IMR-90 (cell line): Measurements from ENCODE around the gene PLAAT4. TPM values are rescaled to one million over a fixed set of nuclear protein-coding genes. Genes with fewer than 3 reads are reported as not detected.

Experiments used
- ATAC-seq: fragments of 200-7000 bp; cut with Tn5 transposase; 2 replicates; pipeline ENCODE4 v1.9.1; 2020; ENCODE audit warnings: low read depth, mild to moderate bottlenecking, moderate library complexity
- BruUV-seq: library from RNA; stranded (reverse); fragments of 400-500 nt; replicated peaks from 2 replicates; lab custom pipeline; 2021; lab: Mats Ljungman, UMichigan
- CTCF ChIA-PET: fragments of 300-600 bp; formaldehyde crosslinking; extraction: SDS; loops from one replicate; lab custom pipeline; 2021; ENCODE audit warnings: antibody characterized with exemption; lab: Yijun Ruan, JAX
- POLR2A ChIA-PET: fragments of 300-600 bp; sonication (Branson Sonifier 250); formaldehyde crosslinking; loops from one replicate; lab custom pipeline; 2022; ENCODE audit warnings: antibody characterized with exemption; ENCODE audit not compliant: unreplicated experiment; lab: Charles Lee
- DNase-seq: peaks from one replicate; pipeline ENCODE4 v3.0.0; 2013
- H2AFZ ChIP-seq: replicated peaks from 2 replicates; pipeline ENCODE3; 2013; ENCODE audit warnings: low read length, mild to moderate bottlenecking; ENCODE audit not compliant: poor library complexity
- H2AK5ac ChIP-seq: 2 replicates; pipeline ENCODE4 v1.6.1; 2013; ENCODE audit warnings: low read depth, low read length, inconsistent platforms
- H2AK9ac ChIP-seq: replicated peaks from 2 replicates; pipeline ENCODE3; 2013; ENCODE audit warnings: mild to moderate bottlenecking, low read depth, low read length, moderate library complexity; ENCODE audit not compliant: poor library complexity
- H2BK120ac ChIP-seq: 2 replicates; pipeline ENCODE4 v1.6.1; 2013; ENCODE audit warnings: low read depth, low read length, inconsistent platforms
- H2BK15ac ChIP-seq: 3 replicates; pipeline ENCODE4 v1.6.1; 2013; ENCODE audit warnings: low read depth, low read length, inconsistent platforms
- H2BK20ac ChIP-seq: 2 replicates; pipeline ENCODE4 v1.6.1; 2013; ENCODE audit warnings: low read depth, mild to moderate bottlenecking, inconsistent platforms, low read length, moderate library complexity
- H2BK5ac ChIP-seq: 2 replicates; pipeline ENCODE4 v1.6.1; 2013; ENCODE audit warnings: mild to moderate bottlenecking, low read depth, low read length, inconsistent platforms; ENCODE audit not compliant: poor library complexity, severe bottlenecking
- H3K14ac ChIP-seq: replicated peaks from 2 replicates; pipeline ENCODE4 v1.6.1; 2013; ENCODE audit warnings: low read depth, low read length, inconsistent platforms
- H3K18ac ChIP-seq: 2 replicates; pipeline ENCODE4 v1.6.1; 2013; ENCODE audit warnings: low read depth, low read length, control low read depth
- H3K23ac ChIP-seq: 2 replicates; pipeline ENCODE4 v1.6.1; 2013; ENCODE audit warnings: low read depth, low read length, inconsistent platforms
- H3K27ac ChIP-seq: 2 replicates; pipeline ENCODE4 v1.5.1; 2013; ENCODE audit warnings: mild to moderate bottlenecking, control low read depth, low read length; ENCODE audit not compliant: insufficient read depth
- H3K27me3 ChIP-seq: 2 replicates; pipeline ENCODE4 v1.6.1; 2013; ENCODE audit warnings: low read length; ENCODE audit not compliant: control insufficient read depth, insufficient read depth
- H3K36me3 ChIP-seq: 2 replicates; pipeline ENCODE4 v1.6.1; 2013; ENCODE audit warnings: low read length, mixed read lengths; ENCODE audit not compliant: control insufficient read depth, insufficient read depth
- H3K4ac ChIP-seq: 2 replicates; pipeline ENCODE4 v1.6.1; 2013; ENCODE audit warnings: low read depth, low read length, inconsistent platforms
- H3K4me1 ChIP-seq: 2 replicates; pipeline ENCODE4 v1.6.1; 2013; ENCODE audit warnings: low read length, mixed read lengths; ENCODE audit not compliant: control insufficient read depth, insufficient read depth
- H3K4me2 ChIP-seq: 2 replicates; pipeline ENCODE4 v1.6.1; 2013; ENCODE audit warnings: low read depth, mild to moderate bottlenecking, control low read depth, low read length, moderate library complexity
- H3K4me3 ChIP-seq: 2 replicates; pipeline ENCODE4 v1.5.1; 2013; ENCODE audit warnings: low read depth, mild to moderate bottlenecking, control low read depth, low read length, moderate library complexity; ENCODE audit not compliant: insufficient read depth
- H3K56ac ChIP-seq: 2 replicates; pipeline ENCODE4 v1.6.1; 2013; ENCODE audit warnings: low read length, inconsistent platforms; ENCODE audit not compliant: insufficient read depth; ENCODE audit errors: extremely low read depth
- H3K79me1 ChIP-seq, 2 experiments: 2 replicates each; pipeline ENCODE4 v1.6.1; 2013; ENCODE audit warnings: low read length in 2 of 2, inconsistent platforms in 1 of 2, low read depth in 1 of 2
- H3K9ac ChIP-seq: 2 replicates; pipeline ENCODE4 v1.6.1; 2013; ENCODE audit warnings: low read depth, low read length, control low read depth
- H3K9me1 ChIP-seq: 2 replicates; pipeline ENCODE4 v1.6.1; 2013; ENCODE audit warnings: low read length, inconsistent platforms; ENCODE audit not compliant: insufficient read depth
- H3K9me3 ChIP-seq: 2 replicates; pipeline ENCODE4 v1.6.1; 2013; ENCODE audit warnings: low read length; ENCODE audit not compliant: control insufficient read depth, insufficient read depth
- H4K20me1 ChIP-seq: 2 replicates; pipeline ENCODE4 v1.6.1; 2013; ENCODE audit warnings: low read length, inconsistent platforms; ENCODE audit not compliant: insufficient read depth
- H4K5ac ChIP-seq: 2 replicates; pipeline ENCODE4 v1.6.1; 2013; ENCODE audit warnings: mild to moderate bottlenecking, low read depth, low read length, control low read depth
- H4K8ac ChIP-seq, 2 experiments: 2 replicates each; pipeline ENCODE4 v1.6.1; 2013; ENCODE audit warnings: low read depth in 2 of 2, low read length in 2 of 2, control low read depth in 1 of 2, inconsistent platforms in 1 of 2
- H4K91ac ChIP-seq: 2 replicates; pipeline ENCODE4 v1.6.1; 2013; ENCODE audit warnings: low read depth, low read length, inconsistent platforms; ENCODE audit not compliant: insufficient read depth
- MAZ ChIP-seq: IDR thresholded peaks from 2 replicates; pipeline ENCODE4 v1.6.1; 2012; ENCODE audit warnings: low read depth, mild to moderate bottlenecking, low read length, improper control_type of control experiment, moderate library complexity, borderline replicate concordance
- NFE2L2 ChIP-seq: fragments of 150-350 bp; IDR thresholded peaks from 2 replicates; pipeline ENCODE4 v1.6.1; 2016; ENCODE audit warnings: low read depth, mild to moderate bottlenecking, low read length
- dilution Hi-C: fragments of 300-500 bp; cut with HindIII; formaldehyde crosslinking; loops from one replicate; pipeline ENCODE4 v1.14.3; 2018; ENCODE audit warnings: low sequenced_read_pairs; ENCODE audit not compliant: unreplicated experiment
- in situ Hi-C: fragments of 300-500 bp; cut with MboI; formaldehyde crosslinking; loops from 3 replicates; pipeline ENCODE4 v1.14.3; 2019; ENCODE audit warnings: low sequenced_read_pairs, inconsistent platforms, mixed read lengths
- intact Hi-C: fragments of 100-400 bp; cut with micrococcal nuclease; formaldehyde crosslinking; loops from 2 replicates; pipeline ENCODE4 v1.10.0; 2022
- polyA plus RNA-seq, 3 experiments: library from polyadenylated mRNA; depleted of rRNA; stranded (reverse); fragments of >200 nt; gene quantifications; 2 replicates each; pipeline ENCODE4 v1.2.3, GENCODE V29; 2012; ENCODE audit warnings: low replicate concordance in 1 of 3
- total RNA-seq: library from RNA; depleted of rRNA; stranded (reverse); fragments of >200 nt; gene quantifications from 2 replicates; pipeline ENCODE4 v1.2.3, GENCODE V29; 2012

The PLAAT4 gene
- total and polyA plus RNA-seq, 2 of the 4 experiments (the other 2 are of a cell fraction) = 0.17 to 0.18 TPM

DNA sequence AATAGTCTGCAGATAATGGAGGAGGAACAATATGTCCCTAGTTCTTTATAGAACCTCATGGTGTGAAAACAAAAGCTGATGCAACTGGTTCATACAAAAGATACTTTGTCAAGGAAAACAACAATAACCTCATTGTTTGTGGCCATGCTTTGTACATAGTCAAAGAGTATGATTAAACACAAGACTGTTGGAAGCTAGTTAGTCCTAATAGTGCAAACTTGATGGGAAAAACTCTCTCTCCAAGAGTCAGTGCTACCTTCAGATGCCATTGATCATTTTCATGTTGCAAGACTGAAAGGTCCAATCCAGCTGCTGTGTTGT, 46.7 kb downstream of the PLAAT4 start:
- Histone ChIP-seq H3K14ac (no peak overlapping the region), H4K5ac (no peak overlapping the region), H2AFZ (no peak overlapping the region), H3K27me3 (no peaks in the 10 kb centered on the region), H3K9me1 (no peaks in the 10 kb centered on the region), H2BK20ac (no peak overlapping the region), H3K79me1 (no peaks in the 10 kb centered on the region), H3K27ac (no peak overlapping the region), H3K9me3 (peaks cover 4% of the 10 kb centered on the region; the same call in 1 of the 2 replicates), H3K18ac (no peak overlapping the region), H3K4me2 (no peak overlapping the region), H3K9ac (no peak overlapping the region), H3K36me3 (no peaks in the 10 kb centered on the region), H2AK5ac (no peak overlapping the region), H3K4me3 (no peak overlapping the region), H4K8ac (no peak overlapping the region), H2BK15ac (no peak overlapping the region), H4K91ac (no peak overlapping the region), H2BK5ac (no peak overlapping the region), H4K20me1 (no peaks in the 10 kb centered on the region), H2AK9ac (no peak overlapping the region), H3K4me1 (no peaks in the 10 kb centered on the region), H2BK120ac (no peak overlapping the region), H3K23ac (no peak overlapping the region), H3K56ac (no peak overlapping the region), H3K4ac (no peak overlapping the region)
- ChIA-PET POLR2A (no interaction called here), CTCF (interaction anchor here (0.8 kb wide), 1 partner anchor 23 kb away, joined by 3 read pairs; no protein-coding TSS in a partner anchor)
- in situ Hi-C loops = no loop called here
- intact Hi-C loops = no loop called here
- no peak for TF ChIP-seq NFE2L2
- TF ChIP-seq MAZ = no peak
- ATAC-seq (no peak), DNase-seq (no peak)
- no TSS peak for BruUV-seq
- dilution Hi-C loops = no loop called here
